ENCODE results near the gene WDR93. TPM values are rescaled to one million over a fixed set of nuclear protein-coding genes. Genes with fewer than 3 reads are reported as not detected.

The WDR93 gene
- total RNA-seq, 1 experiment from 2014 or later, result 0.16 TPM

DNA sequence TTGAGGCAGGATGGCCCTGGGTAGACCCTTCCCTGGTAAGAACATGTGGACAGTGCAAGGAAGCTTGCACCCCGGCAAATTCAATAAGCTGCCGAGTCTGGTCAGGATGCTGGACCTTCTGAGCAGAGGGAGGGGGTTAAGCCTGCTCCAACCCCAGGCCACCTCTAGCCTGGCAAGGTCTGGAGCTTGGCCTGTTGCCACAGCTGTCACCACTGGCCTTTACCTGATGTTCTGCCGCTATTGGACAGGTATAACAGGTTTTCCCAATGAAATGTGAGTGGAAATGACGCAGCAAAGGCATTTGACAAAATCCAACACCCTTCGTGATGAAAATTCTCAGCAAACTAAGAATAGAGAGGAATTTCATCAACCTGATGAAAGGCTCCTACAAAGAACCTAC lies 61.1 kb downstream of the WDR93 start:
- no peaks in the 10 kb centered on the region for H3K36me3 Mint-ChIP-seq (ENCODE audit: insufficient read depth, unreplicated experiment)
- POLR2A ChIA-PET, result no interaction called here
- no peaks in the 10 kb centered on the region for H3K9me3 Mint-ChIP-seq (ENCODE audit: unreplicated experiment)
- Histone ChIP-seq H3K4me3 (ENCODE audit: low read depth, low read length) (no peak overlapping the region), H3K4me1 (peaks cover 14% of the 10 kb centered on the region), H3K36me3 (ENCODE audit: control insufficient read depth, insufficient read depth, low read length) (no peaks in the 10 kb centered on the region), H3K9me3 (no peaks in the 10 kb centered on the region), H3K27me3 (replicated peaks; ENCODE audit: control insufficient read depth, insufficient read depth, low read length) (no peaks in the 10 kb centered on the region)
- no peak for TF ChIP-seq CTCF (IDR thresholded peaks at IDR 0.05; ENCODE audit: insufficient read depth in 1 of 2, low read depth in 1 of 2, low read length in 1 of 2, severe bottlenecking in 1 of 2, unreplicated experiment in 1 of 2)
- CTCF ChIA-PET, result interaction anchor here (1.0 kb wide), 1 partner anchor 86 kb away, joined by 3 read pairs; no protein-coding TSS in a partner anchor
- BruUV-seq (replicated peaks), result no TSS peak
- intact Hi-C loops (cut with micrococcal nuclease; ENCODE audit: unreplicated experiment), result no loop called here
- peaks cover 9% of the 10 kb centered on the region for H3K4me1 Mint-ChIP-seq (ENCODE audit: low read depth, unreplicated experiment)
- H3K4me3 Mint-ChIP-seq (ENCODE audit: unreplicated experiment), result peak overlapping the region; percentile 62
- H3K27me3 Mint-ChIP-seq (ENCODE audit: insufficient read depth, unreplicated experiment), result no peaks in the 10 kb centered on the region
- H3K27ac Mint-ChIP-seq (ENCODE audit: unreplicated experiment), result no peak overlapping the region
- peak in 1 of 2 experiments; percentile 14 for DNase-seq

DNA sequence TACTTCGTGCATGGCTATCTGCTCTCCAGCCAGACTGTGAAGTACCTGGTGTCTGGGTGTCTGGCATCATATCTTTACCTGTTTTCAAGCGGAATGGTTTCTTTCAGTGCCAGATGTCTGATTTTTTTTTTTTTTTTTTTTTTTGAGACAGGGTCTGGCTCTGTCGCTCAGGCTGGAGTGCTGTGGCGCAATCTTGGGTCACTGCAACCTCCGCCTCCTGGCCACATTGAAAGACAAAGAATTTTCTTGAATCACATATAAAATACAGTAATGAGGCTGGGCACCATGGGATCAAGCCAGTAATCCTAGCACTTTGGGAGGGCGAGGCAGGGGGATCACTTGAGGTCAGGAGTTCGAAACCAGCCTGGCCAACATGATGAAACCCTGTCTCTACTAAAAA lies 63.2 kb downstream of the WDR93 start:
- CTCF ChIA-PET, result no interaction called here
- H3K9me3 Mint-ChIP-seq (ENCODE audit: unreplicated experiment), result no peaks in the 10 kb centered on the region
- POLR2A ChIA-PET, result no interaction called here

DNA sequence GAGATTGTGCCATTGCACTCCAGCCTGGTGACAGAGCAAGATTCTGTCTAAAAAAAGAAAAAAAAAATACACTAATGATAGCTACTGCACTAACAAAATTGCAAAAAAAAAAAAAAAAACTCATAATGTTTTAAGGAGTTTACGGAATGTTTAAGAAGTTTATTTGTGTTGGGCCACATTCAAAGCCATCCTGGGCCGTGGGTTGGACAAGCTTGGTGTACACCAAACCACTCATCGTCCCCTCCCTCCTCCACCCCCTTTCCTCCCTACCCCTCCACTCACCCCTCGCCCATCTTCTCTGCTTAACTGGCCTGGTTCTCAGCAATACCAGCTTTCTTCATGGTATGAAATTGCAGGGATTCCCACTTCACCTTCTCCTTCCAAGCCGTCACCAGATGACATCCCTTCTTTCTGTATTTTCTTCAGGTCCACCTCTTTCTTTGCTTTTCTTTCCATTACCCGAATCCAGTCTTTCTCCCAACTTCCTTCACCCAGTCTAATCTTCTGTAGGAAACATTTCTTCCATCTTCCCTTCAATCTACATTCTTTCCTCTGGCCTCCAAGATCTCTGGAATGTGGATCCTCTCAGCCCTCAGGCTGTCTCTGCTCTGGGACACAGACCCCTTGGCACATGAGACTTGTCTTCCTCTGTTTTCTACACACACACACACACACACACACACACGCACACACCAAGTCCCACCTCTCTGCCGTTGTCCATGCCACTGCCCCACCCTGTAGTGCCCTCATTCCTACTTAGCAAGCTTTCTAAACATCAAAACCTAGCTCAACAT lies 63.9 kb downstream of the WDR93 start:
- no peak for DNase-seq
- Mint-ChIP-seq H3K36me3 (ENCODE audit: insufficient read depth, unreplicated experiment) (no peaks in the 10 kb centered on the region), H3K4me3 (ENCODE audit: unreplicated experiment) (no peak overlapping the region), H3K4me1 (ENCODE audit: low read depth, unreplicated experiment) (peaks cover 9% of the 10 kb centered on the region), H3K9me3 (ENCODE audit: unreplicated experiment) (no peaks in the 10 kb centered on the region), H3K27me3 (ENCODE audit: insufficient read depth, unreplicated experiment) (no peaks in the 10 kb centered on the region), H3K27ac (ENCODE audit: unreplicated experiment) (no peak overlapping the region)
- no peaks in the 10 kb centered on the region for H3K9me3 ChIP-seq
- no peak for TF ChIP-seq CTCF (IDR thresholded peaks at IDR 0.05; ENCODE audit: insufficient read depth in 1 of 2, low read depth in 1 of 2, low read length in 1 of 2, severe bottlenecking in 1 of 2, unreplicated experiment in 1 of 2)
- peaks cover 21% of the 10 kb centered on the region for H3K4me1 ChIP-seq
- CTCF ChIA-PET, result interaction anchor here (0.6 kb wide), 1 partner anchor 159 kb away, joined by 3 read pairs; no protein-coding TSS in a partner anchor
- intact Hi-C loops (cut with micrococcal nuclease; ENCODE audit: unreplicated experiment), result no loop called here
- no peaks in the 10 kb centered on the region for H3K36me3 ChIP-seq (ENCODE audit: control insufficient read depth, insufficient read depth, low read length)
- H3K27me3 ChIP-seq (replicated peaks; ENCODE audit: control insufficient read depth, insufficient read depth, low read length), result no peaks in the 10 kb centered on the region
- BruUV-seq (replicated peaks), result no TSS peak
- no peak overlapping the region for H3K4me3 ChIP-seq (ENCODE audit: low read depth, low read length)
- POLR2A ChIA-PET, result no interaction called here

More for the DNA sequence above, 63.2 kb downstream of the WDR93 start:
- H3K4me1 ChIP-seq, result peaks cover 21% of the 10 kb centered on the region
- H3K36me3 Mint-ChIP-seq (ENCODE audit: insufficient read depth, unreplicated experiment), result no peaks in the 10 kb centered on the region
- TF ChIP-seq CTCF (IDR thresholded peaks at IDR 0.05; ENCODE audit: insufficient read depth in 1 of 2, low read depth in 1 of 2, low read length in 1 of 2, severe bottlenecking in 1 of 2, unreplicated experiment in 1 of 2), result no peak
- H3K27me3 ChIP-seq (replicated peaks; ENCODE audit: control insufficient read depth, insufficient read depth, low read length), result no peaks in the 10 kb centered on the region
- H3K27ac Mint-ChIP-seq (ENCODE audit: unreplicated experiment), result no peak overlapping the region
- H3K36me3 ChIP-seq (ENCODE audit: control insufficient read depth, insufficient read depth, low read length), result no peaks in the 10 kb centered on the region
- no TSS peak for BruUV-seq (replicated peaks)
- H3K4me3 ChIP-seq (ENCODE audit: low read depth, low read length), result no peak overlapping the region
- H3K27me3 Mint-ChIP-seq (ENCODE audit: insufficient read depth, unreplicated experiment), result no peaks in the 10 kb centered on the region
- intact Hi-C loops (cut with micrococcal nuclease; ENCODE audit: unreplicated experiment), result no loop called here
- H3K4me3 Mint-ChIP-seq (ENCODE audit: unreplicated experiment), result no peak overlapping the region
- peaks cover 9% of the 10 kb centered on the region for H3K4me1 Mint-ChIP-seq (ENCODE audit: low read depth, unreplicated experiment)
- no peaks in the 10 kb centered on the region for H3K9me3 ChIP-seq
- DNase-seq, result no peak

Data from Caco-2 (cell line).